NCI-H128 (cell line): Measurements from ENCODE around the gene HECTD3.
"Not testable (repeated sequence)": the region's sequence is repeated elsewhere in the genome, so short reads cannot be mapped to it uniquely, and the experiment has no call there.

Experiments used
- DNase-seq: peaks from one replicate; lab custom pipeline; 2025; ENCODE audit not compliant: unreplicated experiment; lab: John Stamatoyannopoulos, UW

Gene HECTD3

DNA sequence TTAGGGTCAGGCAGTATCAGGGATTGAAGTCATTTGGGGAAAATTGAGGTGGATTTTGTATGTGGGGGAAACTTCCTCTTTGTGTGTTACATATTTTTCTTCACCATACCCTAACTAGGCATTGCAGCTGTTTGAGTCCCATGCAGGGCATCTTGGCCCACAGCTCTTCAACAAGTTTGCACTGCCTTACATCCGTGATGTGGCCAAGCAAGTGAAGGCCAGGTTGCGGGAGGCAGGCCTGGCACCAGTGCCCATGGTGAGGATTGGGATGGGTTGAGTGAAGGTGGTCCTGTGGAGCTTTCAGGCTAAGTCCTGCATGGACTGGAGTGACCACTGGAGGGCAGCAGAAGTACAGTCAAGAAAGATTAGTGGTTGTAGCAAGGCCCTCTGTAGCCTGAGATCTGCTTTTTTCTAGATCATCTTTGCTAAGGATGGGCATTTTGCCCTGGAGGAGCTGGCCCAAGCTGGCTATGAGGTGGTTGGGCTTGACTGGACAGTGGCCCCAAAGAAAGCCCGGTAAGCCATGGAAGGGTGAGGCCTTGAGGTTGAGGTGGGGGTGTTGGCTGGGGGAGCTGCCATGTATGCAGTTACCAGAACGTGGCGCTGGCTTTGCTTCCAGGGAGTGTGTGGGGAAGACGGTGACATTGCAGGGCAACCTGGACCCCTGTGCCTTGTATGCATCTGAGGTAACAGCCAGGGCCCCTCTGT is 3.4 kb upstream of the HECTD3 start:
- DNase-seq, result peak; percentile 61

DNA sequence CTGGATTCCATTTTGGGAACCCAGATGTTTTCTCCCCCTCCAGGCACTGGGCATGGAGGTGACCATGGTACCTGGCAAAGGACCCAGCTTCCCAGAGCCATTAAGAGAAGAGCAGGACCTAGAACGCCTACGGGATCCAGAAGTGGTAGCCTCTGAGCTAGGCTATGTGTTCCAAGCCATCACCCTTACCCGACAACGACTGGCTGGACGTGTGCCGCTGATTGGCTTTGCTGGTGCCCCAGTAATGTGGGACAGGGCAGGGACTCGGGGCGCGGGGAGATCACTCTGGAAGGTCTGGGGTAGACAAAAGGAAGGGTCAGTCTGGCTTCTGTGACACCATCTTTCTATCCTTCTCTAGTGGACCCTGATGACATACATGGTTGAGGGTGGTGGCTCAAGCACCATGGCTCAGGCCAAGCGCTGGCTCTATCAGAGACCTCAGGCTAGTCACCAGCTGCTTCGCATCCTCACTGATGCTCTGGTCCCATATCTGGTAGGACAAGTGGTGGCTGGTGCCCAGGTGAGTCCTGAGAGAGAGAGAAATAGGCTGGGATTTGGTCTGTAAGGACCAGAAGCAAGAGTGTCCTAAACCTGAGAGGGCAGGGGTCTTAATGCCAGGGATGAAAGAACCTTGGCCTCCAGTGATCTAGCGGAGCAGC is 2.6 kb upstream of the HECTD3 start:
- DNase-seq, result no peak

DNA sequence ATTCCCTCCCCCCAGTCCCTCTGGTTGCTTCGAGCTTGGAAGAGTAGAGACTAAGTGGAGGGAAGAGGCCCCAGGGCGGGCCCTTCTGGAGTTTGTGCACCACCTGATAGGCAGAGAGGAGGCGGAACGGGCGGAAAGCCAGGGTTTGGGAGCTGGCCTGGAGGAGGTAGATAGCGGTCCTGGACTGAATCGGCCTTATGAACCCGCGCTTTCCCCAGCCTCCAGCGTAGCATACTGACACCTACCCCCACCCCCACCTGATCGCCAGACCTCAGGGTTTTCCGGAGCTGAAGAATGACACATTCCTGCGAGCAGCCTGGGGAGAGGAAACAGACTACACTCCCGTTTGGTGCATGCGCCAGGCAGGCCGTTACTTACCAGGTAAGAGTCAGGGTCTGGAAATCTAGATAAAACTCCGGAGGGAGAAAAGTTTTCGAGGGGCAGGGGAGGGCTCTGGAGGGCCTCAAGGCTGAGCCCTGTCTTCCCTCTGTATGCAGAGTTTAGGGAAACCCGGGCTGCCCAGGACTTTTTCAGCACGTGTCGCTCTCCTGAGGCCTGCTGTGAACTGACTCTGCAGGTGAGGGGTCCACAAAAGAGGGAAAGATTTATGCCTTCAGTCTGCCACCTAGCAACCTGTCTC is 1.6 kb upstream of the HECTD3 start:
- no peak for DNase-seq

DNA sequence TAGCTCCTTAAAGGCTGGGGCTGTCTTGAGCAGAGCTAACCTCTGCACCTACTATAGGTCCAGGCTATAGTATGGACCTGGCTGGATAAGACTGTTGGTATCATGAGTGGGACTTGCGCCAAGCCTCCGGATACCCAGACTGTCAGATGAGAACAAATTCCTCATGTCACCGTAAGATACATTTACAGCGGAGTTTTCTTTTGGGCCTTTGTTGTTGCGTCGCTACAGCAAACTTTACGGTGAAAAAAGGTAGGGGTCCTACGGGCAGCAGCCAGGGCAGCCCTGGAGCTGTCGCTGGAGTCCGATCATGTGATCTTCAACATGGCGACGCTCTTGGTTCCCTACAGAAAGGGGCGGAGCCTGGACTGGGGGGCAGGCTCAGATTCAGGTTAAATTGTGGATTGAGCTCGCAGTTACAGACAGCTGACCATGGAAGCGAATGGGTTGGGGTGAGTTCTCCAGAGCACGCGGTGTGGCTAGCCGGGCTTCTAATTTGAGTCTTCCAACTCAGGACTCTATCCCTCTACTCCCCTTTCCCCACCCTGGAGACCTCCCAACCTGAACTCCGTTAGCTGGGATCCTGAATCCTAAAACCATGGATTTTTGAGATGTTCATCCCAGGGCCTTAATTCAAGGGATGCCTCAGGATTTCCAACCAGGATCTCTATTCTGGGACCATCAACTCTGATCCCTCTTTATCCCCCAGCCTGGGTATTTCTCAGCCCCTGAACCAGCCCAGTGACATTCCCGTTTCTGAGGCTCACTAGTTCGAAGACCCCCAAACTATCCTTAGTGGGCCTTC is 914 bp upstream of the HECTD3 start, which contains the start of gene UROD:
UROD (plus strand) TSS at position 418 of the 802 bp plus-strand sequence; CDS start at position 430, 12 bp downstream.
- peak; percentile 93 for DNase-seq

DNA sequence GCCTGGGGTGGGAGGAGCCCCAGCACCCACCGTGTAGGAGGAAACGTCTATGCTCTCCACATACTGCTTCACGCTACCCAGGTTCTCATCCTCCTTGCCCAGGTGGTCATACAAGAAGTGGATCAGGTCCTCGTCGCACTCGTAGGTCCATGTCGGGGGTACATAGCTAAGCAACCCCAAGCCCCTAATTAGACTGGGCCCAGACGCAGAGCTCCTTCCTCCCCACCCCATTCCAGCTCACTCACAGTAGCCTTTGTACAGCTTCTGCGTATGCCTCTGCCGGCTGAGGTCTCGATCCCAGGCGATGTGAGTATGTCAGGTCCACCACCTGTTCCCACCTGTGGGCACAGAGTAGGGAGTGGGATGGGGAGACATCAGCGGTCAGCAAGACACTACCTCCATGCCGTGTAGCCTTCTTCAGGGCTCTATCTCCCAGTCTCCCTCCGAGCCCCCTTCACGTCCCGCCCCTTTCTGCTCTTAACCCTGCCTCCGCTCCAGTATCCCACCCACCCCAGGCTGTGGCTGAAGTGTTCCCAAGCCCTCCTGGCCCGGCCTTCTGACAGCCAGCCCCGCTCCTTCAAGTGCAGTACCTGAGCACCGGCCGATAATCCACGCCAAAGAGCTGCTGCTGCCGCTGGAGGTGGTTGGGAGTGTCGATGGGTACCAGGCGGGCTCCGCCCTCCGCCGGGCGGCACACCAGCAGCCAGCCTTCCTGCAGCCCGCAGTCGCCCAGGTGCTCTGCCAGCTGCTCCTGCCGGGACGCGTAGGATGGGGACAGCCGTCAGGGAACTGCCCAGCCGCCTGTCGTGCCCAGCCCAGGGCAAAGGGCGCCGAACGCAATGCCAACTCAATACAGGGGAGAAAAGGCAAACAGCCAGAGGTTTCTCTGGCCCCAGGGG is 919 bp downstream of the HECTD3 start:
- DNase-seq, result peak; percentile 37

DNA sequence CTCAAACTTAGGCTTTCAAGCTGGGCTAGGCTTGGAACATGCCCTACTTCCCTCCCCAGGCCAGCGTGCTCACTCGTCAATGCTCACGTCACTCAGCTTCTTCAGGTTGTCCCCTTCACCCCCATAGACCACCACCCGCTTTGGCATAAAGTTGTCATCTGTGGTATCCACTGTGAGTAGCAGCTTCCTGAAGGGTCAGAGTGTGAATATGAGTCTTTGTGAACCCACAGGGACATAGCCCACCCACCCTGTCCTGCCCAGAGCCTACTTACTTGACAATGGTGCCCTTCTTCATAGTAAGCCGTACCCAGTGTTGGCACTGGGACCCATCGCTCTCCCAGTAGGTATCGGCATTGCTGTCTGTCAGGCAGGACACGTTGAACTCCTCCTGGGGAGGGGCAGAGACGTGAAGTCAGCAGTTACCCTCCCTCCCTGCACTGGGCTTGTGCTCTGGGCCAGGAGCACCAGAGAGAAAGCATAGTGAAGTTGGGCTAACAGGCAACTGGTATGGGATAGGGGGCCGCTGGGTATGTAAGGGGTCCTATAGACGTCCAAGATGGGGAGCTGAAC is 1.7 kb downstream of the HECTD3 start:
- no peak for DNase-seq

DNA sequence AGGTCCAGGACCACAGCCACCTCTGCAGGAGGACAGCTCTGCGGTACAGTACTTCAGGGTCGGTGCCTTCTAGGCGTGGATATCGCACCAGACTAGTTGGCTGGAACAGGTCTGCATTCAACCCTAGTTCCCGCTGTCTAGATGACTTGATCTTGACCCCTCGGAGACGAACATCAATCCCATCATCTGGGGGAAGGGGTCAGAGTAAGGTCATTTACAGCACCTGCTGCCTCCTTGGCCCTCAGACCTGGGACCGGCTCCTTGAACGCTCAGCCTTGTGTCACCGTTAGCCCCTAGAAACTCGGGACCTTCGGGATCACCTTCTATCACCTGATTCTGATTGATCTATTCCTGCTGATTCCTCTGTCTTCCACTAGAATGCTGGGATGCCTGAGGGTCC is 2.6 kb downstream of the HECTD3 start:
- no peak for DNase-seq

DNA sequence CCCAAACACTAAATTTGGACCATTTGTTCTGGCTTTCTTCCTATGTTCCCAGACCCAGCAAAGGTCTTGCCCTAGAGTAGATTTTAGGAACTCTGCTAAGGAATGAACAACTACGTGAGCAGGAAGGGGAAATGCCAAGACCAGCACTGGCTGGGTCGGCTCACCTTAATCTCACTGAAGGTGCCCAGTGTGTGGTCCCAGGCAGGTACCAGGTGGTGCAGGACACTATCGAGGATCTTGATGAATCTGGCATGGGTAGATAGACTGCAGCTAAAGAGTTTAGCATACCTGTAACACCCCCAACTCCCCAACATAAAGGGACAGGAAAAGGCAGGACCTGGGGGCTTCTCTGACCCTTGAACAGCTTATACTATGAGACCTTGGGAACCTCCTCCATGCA is 3.0 kb downstream of the HECTD3 start:
- DNase-seq, result no peak

DNA sequence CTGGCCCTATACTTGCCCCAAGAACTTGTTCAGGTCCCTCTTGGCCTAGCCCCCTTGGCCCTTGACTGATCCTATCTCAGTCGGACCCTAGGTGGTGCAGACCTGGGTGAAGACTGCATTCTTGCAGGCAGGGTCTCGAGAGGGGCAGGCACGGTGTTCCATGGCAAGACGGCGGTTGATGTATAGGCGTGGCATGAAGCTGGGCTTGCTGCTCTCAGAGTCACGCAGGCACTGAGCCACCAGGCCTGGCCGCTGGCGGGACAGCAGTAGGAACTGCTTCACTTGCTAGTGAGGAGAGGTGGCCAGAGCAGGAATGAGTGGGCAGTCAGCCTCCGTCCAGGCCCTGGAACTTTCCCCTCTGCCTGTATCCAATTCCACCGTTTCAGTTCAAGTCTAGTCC is 3.8 kb downstream of the HECTD3 start:
- DNase-seq, result no peak

DNA sequence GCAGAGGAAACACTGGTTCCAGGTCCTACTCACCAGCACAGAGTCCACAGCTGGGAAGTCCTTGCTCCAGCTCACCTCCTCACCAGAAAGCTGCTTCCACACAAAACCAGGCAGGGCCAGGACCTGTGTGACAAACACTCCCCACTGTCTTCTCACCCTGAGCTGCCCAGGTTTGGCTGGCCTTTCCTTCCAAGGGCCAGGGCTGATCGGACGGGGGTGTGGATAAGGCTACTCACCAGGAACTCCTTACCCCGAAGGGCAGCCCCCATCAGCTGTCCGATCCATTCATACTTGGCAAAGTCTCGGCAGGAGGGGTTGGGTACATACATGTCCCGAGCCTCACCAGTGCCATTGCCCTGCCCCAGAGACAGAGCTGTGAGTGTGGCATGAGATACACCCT is 5.4 kb downstream of the HECTD3 start:
- no peak for DNase-seq

DNA sequence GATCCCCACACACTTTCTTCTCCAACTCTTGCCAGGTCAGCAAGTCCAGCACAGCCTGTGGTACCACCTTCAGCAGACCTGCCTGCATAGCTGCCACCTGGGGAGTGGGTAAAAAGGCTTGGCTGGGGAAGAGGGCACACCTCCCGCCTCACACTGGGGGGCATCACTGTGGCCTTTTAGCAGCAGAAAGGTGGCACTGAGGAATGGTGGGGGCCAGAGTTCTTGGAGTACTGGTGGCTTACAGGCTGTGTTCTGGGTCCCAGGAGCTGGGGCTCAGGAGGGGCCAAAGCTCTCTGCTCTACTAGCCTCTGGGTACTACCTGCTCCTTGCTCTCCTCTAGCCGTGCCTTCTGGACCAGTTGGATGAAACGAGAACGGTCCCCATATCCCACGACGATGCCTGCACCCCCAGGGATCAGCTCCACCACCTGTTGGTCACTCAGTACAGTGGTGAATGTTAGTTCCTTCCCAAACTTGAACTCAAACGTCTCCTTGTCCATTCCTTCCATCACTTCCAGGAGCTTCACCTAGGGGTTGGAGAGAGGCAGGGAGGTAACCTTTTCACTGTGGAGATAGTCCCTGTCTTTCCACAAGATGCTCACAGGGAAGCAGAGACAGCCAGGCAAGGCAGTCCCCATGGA is 6.7 kb downstream of the HECTD3 start:
- no peak for DNase-seq

DNA sequence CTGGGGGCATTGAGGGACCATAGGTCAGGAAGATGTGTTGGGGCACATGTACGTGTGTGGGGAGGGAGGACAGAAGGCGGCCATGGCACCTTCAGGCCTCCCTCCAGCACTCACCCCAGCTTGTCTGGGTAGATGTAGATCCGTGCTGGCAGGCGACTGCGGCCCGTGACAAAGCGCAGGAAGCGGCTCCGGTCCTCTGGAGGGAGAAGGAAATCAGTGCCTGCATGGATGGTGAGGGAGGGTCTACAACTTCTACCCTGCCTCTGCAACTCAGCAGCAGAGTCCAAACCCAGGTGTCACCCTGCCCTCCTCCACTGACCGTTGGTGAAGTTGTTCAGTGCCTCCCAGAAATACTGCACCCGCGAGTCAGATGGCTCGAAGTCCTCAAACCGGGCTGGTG is 7.4 kb downstream of the HECTD3 start:
- DNase-seq, result no peak

DNA sequence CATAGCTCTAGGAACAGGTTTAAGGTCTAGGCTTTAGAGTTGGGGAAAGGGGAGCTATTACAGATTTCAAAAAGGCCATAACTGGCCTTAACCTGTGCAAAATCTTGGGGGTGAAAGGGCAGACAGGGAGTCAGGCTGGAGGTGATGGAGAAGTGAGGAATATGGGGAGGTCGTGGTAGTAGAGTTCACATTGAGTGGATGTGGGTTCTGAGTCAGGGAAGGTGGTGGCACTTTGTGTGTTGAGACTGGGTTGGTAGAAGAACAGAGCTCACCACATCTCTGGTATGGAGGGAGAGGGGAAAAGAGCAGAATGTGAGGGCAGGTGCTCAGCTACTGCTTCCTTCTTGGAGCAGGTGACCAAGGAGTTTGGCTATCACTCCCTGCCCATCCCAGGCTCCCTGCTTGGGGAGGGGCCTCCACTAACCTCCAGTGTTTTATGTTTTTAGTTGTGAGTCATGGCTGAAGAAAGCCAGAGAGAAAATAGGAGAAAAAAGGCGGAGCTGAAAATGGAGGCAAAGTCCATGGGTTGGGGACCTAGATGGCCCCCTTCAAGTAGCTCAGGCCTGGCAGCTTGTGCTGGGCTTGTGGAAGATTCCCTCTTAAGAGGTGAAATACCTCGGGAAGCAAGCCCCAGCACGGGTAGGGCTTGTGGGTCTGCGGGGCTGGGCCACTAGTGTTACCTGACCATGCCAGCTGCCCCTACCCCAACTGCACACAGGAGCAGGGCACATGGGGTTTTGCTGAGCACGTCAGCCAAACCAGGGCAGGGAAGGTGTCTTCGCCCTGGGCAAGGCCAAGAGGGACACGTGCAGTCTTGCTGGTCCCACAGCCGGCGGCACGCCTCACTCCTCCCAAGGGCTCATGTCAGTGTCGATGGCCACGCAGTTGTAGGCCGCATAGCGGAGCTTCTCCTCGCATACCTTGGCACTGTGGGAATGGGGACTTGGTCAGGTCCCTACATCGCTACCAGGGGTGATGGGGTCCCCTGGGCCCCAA is 8.2 kb downstream of the HECTD3 start:
- no peak for DNase-seq

DNA sequence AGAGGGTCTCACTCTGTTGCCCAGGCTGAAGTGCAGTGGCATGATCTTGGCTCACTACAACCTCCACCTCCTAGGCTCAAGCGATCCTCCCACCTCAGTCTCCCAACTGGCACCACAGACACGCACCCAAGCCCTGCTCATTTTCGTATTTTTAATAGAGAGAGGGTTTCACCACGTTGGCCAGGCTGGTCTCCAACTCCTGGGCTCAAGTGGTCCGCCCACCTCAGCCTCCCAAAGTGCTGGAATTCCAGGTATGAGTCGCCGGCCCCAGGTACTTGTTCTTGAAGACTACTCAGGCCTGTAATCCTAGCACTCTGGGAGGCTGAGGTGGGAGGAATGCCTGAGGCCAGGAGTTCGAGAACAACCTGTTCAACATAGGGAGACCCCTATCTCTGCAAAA is 9.5 kb downstream of the HECTD3 start:
- not testable (repeated sequence) for DNase-seq

DNA sequence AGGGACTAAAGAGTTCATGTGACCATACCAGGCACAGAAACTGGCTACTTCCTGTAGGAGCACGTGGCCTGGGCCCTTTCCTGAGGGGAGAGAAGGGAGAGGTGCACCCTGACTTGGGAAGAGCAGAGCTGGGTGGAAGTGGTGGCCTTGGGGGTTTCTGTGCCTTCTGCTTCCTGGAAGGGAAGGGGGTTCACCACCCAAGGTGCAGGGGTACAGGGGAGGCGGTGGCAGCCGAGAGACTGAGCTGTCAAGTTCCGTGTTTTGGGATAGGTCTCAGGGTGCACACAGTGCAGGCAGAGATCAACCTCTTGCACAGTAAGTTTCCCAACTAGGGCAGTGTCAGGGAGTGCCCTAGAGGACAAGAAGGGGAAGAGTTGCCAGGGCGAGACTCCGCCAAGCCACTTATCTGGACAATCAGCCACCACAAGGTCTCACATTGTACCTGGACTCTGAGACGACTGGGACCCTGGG is 10.1 kb downstream of the HECTD3 start:
- DNase-seq, result no peak

DNA sequence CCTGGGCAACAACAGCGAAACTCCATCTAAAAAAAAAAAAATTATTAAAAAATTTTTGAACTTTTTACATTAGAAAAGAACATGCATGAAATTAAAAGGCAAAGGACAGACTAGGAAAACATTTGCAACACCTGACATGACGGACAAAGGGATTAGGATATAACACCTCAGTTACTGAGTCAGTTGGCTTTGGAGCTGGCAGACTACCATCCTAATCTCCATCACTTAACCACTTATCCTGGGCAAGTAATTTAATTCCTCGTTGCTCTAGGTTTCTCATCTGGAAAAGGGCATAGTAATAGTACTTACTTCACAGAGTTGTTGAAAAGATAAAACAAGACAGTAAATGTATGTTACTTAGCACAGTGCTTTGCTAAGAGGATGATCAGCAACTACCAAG is 11.9 kb downstream of the HECTD3 start:
- DNase-seq, result no peak

DNA sequence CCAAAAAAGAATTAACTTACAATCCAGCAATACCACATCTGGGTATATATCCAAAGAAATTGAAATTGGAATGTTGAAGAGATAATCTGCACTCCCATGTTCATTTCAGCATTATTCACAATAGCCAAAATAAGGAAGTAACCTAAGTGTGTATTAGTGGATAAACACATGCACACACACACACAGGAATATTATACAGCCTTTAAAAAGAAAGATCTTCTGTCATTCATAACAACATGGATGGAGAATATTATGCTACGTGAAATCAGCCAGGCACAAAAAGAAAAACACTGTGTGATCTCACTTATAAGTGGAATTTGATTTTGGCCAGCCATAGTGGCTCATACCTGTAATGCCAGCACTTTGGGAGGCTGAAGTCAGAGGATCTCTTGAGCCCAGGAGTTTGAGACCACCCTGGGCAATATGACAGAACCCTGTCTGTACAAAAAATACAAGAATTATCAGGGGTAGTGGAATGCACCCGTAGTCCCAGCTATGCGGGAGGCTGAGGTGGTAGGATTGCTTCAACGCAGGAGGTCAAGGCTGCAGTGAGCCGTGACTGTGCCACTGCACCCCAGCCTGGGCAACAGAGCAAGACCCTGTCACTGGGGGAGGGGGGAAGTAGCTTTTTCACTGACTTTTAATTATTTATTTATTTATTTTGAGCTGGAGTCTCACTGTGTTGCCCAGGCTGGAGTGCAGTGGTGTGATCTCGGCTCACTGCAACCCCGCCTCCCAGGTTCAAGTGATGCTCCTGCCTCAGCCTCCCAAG is 15.5 kb downstream of the HECTD3 start:
- DNase-seq, result no peak
